HEK293T (cell line): ENCODE data around the gene TMEM19.

Source experiments
- ARNT ChIP-seq: fragments of 450-650 bp; IDR thresholded peaks from 2 replicates; pipeline ENCODE4 v1.6.1; 2017; ENCODE audit warnings: mild to moderate bottlenecking
- CTBP1 ChIP-seq: fragments of 450-650 bp; IDR thresholded peaks from 2 replicates; pipeline ENCODE4 v1.6.1; 2016; ENCODE audit warnings: borderline replicate concordance
- FOXA1 ChIP-seq: fragments of 450-650 bp; IDR thresholded peaks from 2 replicates; pipeline ENCODE4 v1.6.1; 2016; ENCODE audit warnings: mild to moderate bottlenecking
- L3MBTL2 ChIP-seq: fragments of 450-650 bp; conservative IDR thresholded peaks from 2 replicates; pipeline ENCODE4 v1.6.1; 2016; ENCODE audit warnings: mild to moderate bottlenecking
- LEF1 ChIP-seq: fragments of 450-650 bp; IDR thresholded peaks from 2 replicates; pipeline ENCODE4 v1.6.1; 2017; ENCODE audit warnings: mild to moderate bottlenecking, borderline replicate concordance
- SP1 ChIP-seq: fragments of 450-650 bp; IDR thresholded peaks from 2 replicates; pipeline ENCODE4 v1.6.1; 2017
- SUZ12 ChIP-seq: fragments of 450-650 bp; IDR thresholded peaks from 2 replicates; pipeline ENCODE4 v1.6.1; 2016; ENCODE audit warnings: mild to moderate bottlenecking
- TARDBP ChIP-seq: fragments of 450-650 bp; IDR thresholded peaks from 2 replicates; pipeline ENCODE4 v1.6.1; 2016
- TF ChIP-seq, protein P1 (sequence below): fragments of 450-650 bp; IDR thresholded peaks from 2 replicates; pipeline ENCODE4 v1.6.1; 2016

GRCh38 chr12:71725011-71725410 lies 39.1 kb downstream of the TMEM19 start:
- no peak for TF ChIP-seq CTBP1
- no peak for TF ChIP-seq ARNT
- TF ChIP-seq FOXA1 = no peak
- TF ChIP-seq TARDBP = no peak
- TF ChIP-seq LEF1 = no peak
- TF ChIP-seq, protein P1, sequence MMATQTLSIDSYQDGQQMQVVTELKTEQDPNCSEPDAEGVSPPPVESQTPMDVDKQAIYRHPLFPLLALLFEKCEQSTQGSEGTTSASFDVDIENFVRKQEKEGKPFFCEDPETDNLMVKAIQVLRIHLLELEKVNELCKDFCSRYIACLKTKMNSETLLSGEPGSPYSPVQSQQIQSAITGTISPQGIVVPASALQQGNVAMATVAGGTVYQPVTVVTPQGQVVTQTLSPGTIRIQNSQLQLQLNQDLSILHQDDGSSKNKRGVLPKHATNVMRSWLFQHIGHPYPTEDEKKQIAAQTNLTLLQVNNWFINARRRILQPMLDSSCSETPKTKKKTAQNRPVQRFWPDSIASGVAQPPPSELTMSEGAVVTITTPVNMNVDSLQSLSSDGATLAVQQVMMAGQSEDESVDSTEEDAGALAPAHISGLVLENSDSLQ = no peak
- no peak for TF ChIP-seq SP1
- no peak for TF ChIP-seq SUZ12
- TF ChIP-seq L3MBTL2 = no peak
